Activated effector memory CD4-positive, alpha-beta T cell treated with Interleukin-2 at 50 U/mL for 16 hours (primary cell): Measurements from ENCODE around the gene BDNF.
"Not testable (repeated sequence)": the region's sequence is repeated elsewhere in the genome, so short reads cannot be mapped to it uniquely, and the experiment has no call there.

Experiments
- DNase-seq: peaks from one replicate; pipeline ENCODE4 v3.0.0-alpha.2; 2020

The BDNF gene

DNA sequence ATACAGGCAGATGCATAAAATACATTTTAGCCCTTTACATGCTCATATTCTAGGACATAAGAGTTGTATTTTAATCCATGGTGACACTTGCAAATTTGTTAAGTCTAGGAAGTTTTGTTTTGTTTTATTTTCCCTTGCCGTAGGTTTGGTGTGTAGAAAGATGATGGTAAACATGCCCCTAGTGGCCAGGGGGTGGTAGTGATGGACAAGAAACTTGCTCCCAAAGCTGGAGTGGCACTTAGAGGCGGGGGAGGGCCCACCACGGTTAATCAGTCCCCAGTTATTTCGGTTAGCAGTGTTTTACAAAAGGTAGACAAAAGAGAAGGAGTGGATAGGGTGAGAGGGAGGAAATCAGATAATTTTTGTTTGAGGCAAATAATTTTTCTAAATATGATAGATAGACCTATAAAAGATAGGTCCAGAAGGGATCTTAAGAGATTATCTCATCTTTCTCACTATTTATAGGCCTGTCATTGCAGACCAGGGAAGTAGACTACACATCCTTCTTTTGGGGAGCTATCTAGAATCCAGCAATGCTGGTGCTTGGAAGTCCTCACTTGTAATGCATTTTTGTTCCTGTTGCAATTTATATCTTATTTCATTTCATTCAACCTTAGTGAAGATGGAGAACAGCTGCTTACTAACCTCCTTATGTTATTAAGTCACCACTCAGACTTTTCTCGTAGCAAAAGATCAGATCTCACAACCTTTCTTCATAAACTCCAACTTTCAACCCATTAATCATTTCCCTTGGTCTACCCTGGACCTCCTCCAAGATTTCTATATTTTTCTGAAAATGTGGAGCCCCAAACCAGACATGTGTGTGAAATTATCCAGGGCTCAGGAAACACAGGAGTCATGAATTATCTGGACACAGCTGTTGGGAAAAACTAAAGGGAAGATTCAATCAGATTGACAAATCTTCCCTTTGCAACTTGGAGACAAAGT, 5.9 kb upstream of the BDNF start:
- DNase-seq = no peak

DNA sequence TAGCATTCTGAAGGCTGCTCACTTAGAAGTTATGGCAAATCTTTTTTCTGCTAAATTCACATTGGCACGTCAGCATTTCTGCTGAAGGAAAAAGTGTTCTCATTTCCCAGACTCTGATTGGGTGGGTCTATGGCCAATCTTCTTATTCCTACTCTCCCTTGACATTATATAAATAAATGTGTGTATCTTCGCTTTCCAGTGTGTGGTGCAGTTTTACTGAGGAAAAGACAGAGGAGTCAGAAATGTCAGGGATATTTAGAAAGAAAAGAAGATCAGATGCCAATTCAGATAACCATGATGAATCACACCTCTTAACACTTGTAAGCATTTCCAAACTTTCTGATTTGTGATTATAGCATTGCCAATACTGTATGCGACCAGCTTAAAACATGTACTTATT, 3.2 kb upstream of the BDNF start:
- DNase-seq = no peak

DNA sequence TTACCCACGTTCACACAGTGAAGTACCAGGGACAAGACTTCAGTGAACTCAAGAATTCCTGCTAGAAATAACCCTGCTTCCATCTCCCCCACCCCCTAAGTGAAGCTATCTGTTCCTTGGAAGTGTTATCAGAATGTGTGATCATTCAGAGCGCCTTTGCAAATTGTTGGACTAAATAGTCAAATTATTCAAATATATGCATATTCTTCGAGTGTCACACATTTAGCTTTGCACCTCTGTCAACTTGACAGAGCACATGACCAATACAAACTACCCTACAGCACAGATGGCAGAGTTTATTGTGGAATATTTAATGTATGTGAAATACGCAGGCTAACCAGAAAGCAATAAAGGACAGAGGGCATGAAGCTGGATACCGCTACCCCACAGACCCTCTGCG, 2.6 kb upstream of the BDNF start:
- no peak for DNase-seq

GRCh38 chr11:27701355-27702105, 1.3 kb upstream of the BDNF start:
- no peak for DNase-seq

- no peak for DNase-seq
These were observed 317 bp downstream of the BDNF start for GRCh38 chr11:27699926-27700350.

DNA sequence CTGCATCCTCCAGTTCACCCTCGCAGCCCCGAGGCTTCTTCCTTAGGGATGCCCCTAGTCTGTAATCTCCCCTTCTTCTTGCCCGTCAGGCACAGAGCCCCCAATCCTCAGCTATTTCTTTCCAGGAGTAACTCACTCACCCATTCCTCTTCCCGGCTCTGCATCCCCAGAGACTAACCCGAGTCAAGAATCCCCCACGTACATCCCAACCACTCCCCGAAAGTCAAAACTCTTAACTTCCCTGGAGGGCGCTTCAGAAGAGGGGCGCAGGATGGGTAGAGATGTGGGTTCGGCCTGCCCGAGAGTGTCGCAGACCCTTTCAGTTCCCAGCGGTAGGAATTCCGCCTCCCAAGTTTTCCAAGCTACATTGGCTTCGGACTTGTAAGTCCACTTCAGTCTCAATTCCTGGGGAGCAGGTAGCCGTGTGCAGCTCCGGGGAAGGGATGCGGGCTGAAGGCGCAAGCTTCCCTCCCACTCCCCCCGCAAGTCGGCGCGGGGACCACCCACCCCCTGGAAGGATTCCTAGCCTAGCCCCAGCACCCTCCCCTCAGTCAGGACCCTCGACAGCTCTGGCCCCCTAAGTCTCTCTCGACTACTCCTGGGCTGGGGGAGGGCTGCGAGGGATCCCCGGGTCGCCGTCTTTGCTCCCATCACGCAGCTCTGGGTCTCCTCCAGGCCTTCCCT, 871 bp downstream of the BDNF start:
- DNase-seq = no peak

- no peak for DNase-seq
These were observed 1.4 kb downstream of the BDNF start for GRCh38 chr11:27698872-27699241.

DNA sequence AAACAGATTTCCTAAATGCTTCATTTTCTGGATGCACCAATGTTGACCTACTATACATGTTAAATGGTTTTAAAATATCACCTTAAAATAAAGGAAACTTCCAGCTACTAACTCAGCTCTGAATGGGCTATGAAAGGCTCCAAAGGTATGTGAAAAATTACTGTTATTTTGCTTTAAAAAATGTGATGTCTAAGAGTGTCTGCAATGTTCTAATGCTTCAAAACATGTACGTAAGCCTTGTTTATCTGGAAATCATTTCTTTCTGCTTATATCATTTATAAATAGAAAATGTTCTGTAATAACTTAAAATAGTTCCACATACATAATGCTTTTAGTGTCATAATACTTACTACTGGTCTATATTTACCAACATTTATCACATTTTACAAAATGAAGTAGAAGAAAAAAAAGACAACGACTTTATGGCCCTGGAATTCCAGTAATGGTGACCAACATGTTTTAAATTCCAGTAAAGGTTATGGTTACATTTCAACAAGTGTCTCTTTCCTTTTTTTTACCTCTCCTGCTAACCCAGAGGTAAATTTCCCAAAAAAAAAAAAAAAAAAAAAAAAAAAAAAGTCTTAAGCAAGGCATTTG, 2.5 kb downstream of the BDNF start:
- no peak for DNase-seq

DNA sequence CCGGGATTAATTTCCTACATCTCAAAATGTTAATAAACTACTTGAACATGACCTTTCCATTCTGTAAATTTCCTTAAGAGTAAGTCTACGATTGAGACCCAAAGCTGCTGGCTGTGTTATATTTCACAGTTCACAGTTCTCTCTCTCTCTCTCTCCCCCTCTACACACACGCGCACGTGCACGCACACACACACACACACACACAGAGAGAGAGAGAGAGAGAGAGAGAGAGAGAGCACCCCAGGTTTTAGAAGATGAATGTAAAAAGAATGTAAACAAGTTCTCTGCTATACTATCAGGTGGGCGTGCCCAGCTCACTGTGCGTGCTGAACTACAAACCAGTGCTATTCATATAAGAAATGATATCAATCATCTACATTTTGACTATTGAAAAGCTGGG, 3.3 kb downstream of the BDNF start:
- DNase-seq = no peak

- DNase-seq = no peak
These were observed 4.1 kb downstream of the BDNF start for GRCh38 chr11:27696115-27696514.

DNA sequence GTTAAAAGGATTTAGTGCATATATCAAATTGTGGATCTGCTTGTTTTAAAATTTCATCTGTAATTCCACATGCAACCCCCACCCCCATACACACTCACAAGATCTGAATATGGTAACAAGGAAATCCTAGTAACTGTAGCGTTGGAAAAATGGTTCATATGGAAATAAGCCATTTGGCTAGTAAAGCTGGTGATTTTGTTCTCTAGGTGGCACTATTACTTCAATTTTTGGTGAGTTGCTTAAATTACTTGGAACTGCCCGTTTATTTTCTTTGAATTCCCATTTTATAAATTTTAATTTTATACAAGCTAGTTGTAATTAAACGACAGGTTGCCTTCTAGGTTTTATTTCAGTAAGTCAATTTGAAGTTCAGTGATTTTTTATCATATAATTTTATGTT, 5.3 kb downstream of the BDNF start:
- no peak for DNase-seq

- no peak for DNase-seq
These were observed 6.9 kb downstream of the BDNF start for GRCh38 chr11:27693398-27693797.

- no peak for DNase-seq
These were observed 7.5 kb downstream of the BDNF start for GRCh38 chr11:27692781-27693180.

DNA sequence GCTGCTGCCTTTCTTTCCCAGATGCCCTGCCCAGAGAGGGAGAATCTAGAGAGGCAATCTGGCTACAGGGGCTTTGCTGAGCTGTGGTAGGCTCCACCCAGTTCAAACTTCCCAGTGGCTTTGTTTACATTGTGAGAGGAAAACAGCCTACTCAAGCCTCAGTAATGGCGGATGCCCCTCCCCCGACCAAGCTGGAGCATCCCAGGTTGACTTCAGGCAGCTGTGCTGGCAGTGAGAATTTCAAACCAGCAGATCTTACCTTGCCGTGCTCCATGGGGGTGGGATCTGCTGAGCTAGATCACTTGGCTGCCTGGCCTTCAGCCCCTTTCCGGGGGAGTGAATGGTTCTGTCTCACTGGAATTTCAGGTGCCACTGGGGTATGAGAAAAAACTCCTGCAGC, 12.2 kb downstream of the BDNF start:
- no peak for DNase-seq

GRCh38 chr11:27681664-27682063, 18.6 kb downstream of the BDNF start:
- DNase-seq = no peak

DNA sequence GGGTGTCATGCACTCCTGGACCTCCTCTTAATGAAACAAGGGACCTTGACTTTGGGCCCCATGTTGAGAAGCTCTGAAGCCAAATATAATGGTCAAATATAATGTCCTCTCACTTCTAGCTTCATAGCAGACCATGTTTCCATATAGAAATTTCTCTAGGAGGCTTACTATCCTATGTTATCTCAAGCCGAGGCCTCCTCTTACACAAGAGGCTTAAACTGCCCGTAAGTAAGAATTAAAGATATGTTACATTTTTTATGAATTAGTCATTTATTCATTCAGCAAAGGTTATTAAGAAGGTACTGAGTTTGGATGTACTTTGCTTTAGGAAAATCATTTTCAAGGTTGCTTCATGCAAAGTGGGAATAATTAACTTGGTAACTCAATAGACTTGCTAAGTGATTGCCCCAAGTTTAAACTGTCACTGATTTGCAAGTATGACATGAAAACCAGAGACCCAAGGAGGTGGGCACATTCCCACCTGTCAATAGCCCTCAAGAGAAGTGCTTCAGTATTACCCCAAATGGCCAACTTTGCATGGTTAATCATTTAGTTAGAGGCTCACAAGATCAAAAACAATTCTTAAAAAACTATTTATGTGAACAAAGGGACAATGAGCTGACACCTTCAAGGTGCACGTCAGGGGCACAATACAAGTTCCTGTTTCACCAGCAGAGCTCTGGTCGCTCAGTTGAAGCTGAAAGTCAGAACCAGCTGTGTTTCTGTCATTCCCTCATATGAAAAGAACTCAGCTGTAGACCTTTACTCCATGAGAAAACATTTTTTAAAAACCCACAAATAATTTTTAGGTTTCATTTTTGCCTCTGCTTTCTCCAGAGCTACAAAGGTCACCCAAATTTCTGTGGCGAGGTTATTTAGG, 20.9 kb downstream of the BDNF start:
- DNase-seq = no peak

GRCh38 chr11:27678242-27678641, 22.0 kb downstream of the BDNF start:
- DNase-seq = no peak

- no peak for DNase-seq
These were observed 23.1 kb downstream of the BDNF start for GRCh38 chr11:27677108-27677507.

GRCh38 chr11:27673979-27674663, 26.1 kb downstream of the BDNF start:
- DNase-seq = no peak

DNA sequence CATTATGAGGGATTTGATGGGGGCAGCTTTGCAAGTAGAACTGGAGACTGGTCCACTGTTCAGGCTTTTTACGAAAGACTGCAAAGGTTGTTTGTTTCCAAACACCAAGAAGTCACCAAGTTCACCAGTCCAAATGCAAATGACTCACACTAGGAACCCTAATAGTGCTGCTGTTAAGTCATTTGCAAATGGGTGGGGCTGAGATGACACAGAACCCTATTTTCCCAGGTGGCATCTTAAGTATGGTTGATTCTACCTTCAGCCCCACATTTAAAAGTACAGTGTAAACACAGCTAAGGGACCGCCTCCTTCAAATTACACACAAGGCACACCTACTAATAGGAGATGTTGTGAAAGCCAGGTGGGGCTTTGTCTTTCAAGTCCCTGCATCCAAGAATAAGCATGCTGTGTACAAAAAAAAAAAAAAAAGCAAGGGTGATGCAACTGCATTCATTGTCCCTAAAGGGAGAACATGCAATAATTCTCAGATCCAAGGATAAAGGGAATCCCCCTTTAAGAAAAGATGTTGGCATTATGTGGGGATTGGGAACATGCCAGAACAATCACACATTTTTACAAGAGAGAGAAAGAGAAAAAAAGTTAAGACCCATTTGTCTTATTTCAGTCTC, 27.3 kb downstream of the BDNF start:
- DNase-seq = no peak

DNA sequence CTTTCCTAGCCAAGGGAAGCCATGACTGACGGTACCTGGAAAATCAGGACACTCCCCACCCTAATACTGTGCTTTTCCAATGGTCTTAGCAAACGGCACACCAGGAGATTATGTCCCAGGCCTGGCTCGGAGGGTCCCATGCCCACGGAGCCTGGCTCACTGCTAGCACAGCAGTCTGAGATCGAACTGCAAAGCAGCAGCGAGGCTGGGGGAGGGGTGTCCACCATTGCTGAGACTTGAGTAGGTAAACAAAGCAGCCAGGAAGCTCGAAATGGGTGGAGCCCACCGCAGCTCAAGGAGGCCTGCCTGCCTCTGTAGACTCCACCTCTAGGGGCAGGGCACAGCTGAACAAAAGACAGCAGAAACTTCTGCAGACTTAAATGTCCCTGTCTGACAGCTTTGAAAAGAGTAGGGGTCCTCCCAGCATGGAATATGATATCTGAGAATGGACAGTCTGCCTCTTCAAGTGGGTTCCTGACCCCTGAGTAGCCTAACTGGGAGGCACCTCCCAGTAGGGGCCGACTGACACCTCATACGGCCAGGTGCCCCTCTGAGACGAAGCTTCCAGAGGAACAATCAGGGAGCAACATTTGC, 34.6 kb downstream of the BDNF start:
- DNase-seq = not testable (repeated sequence)
